Kidney epithelial cell (primary cell): ENCODE measurements around the gene SOX14. TPM values are rescaled to one million over a fixed set of nuclear protein-coding genes. Genes with fewer than 3 reads are reported as not detected.

Source experiments
- DNase-seq: peaks from one replicate; pipeline ENCODE4 v3.0.0-alpha.2; 2010; ENCODE audit warnings: low read depth
- H3K27me3 ChIP-seq: 2 replicates; pipeline ENCODE4 v1.6.0; 2011; ENCODE audit warnings: low read length; ENCODE audit not compliant: control insufficient read depth, insufficient read depth
- H3K36me3 ChIP-seq: 2 replicates; pipeline ENCODE4 v1.5.1; 2011; ENCODE audit warnings: low read length; ENCODE audit not compliant: control insufficient read depth, insufficient read depth
- H3K4me3 ChIP-seq: 2 replicates; pipeline ENCODE4 v1.5.1; 2011; ENCODE audit warnings: low read depth, mild to moderate bottlenecking, control low read depth, low read length
- total RNA-seq: library from RNA; depleted of rRNA; stranded (reverse); fragments of >200 nt; gene quantifications from 2 replicates; pipeline ENCODE4 v1.2.3, GENCODE V29; 2015
- TF ChIP-seq, protein P1 (sequence below): IDR thresholded peaks from 2 replicates; pipeline ENCODE4 v1.5.1; 2011; ENCODE audit warnings: mild to moderate bottlenecking, moderate library complexity, low read length, control low read depth, inconsistent platforms; ENCODE audit not compliant: insufficient read depth, poor library complexity, severe bottlenecking

SOX14 gene
- total RNA-seq: not detected in 2 replicates

DNA sequence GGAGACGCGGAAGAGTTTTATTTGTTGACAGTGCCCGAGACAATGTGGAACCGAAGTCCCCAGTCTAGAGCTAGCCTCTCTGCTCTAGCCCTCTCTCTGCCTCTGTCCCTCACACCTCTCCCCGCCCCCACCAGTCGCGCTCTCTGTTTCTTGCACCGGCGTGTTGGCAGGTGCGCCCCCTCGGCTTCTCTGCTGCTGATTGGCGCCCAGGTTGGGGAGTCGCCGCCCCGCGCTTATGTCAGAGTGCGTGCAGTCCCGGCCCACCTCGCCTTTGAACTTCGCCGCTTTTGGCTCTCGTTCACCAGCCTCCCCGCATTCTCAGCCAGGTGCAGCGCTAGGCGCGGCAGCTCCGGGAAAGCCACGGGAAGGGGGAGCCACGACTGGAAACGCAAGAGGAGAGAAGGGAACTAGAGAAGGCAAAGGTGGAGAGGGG, at the start of gene SOX14:
Gene SOX14 (plus strand): TSS at position 315 of the 433 bp plus-strand sequence. CDS start 470 bp downstream, outside the sequence.
- DNase-seq: no peak
- H3K36me3 ChIP-seq: peaks cover 1% of the 10 kb centered on the region
- TF ChIP-seq, protein P1, sequence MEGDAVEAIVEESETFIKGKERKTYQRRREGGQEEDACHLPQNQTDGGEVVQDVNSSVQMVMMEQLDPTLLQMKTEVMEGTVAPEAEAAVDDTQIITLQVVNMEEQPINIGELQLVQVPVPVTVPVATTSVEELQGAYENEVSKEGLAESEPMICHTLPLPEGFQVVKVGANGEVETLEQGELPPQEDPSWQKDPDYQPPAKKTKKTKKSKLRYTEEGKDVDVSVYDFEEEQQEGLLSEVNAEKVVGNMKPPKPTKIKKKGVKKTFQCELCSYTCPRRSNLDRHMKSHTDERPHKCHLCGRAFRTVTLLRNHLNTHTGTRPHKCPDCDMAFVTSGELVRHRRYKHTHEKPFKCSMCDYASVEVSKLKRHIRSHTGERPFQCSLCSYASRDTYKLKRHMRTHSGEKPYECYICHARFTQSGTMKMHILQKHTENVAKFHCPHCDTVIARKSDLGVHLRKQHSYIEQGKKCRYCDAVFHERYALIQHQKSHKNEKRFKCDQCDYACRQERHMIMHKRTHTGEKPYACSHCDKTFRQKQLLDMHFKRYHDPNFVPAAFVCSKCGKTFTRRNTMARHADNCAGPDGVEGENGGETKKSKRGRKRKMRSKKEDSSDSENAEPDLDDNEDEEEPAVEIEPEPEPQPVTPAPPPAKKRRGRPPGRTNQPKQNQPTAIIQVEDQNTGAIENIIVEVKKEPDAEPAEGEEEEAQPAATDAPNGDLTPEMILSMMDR: no peak
- H3K4me3 ChIP-seq: no peak within 1 kb of the TSS
- H3K27me3 ChIP-seq: peaks cover 93% of the 10 kb centered on the region

DNA sequence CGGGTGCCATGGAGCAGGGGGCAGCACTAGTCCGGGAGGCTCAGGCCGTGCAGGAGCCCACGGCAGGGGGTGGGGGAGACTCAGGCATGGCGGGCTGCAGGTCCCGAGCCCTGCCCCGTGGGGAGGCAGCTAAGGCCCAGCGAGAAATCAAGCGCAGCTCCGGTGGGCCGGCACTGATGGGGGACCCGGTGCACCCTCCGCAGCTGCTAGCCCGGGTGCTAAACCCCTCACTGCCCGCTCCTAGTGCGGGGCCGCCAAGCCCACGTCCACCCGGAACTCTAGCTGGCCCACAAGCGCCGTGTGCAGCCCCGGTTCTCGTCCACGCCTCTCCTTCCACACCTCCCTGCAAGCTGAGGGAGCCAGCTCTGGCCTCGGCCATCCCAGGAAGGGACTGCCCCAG, 49.6 kb upstream of the SOX14 start:
- TF ChIP-seq, protein P1: no peak
- DNase-seq: no peak
- Histone ChIP-seq H3K36me3 (no peaks in the 10 kb centered on the region), H3K27me3 (no peaks in the 10 kb centered on the region), H3K4me3 (no peak overlapping the region)

DNA sequence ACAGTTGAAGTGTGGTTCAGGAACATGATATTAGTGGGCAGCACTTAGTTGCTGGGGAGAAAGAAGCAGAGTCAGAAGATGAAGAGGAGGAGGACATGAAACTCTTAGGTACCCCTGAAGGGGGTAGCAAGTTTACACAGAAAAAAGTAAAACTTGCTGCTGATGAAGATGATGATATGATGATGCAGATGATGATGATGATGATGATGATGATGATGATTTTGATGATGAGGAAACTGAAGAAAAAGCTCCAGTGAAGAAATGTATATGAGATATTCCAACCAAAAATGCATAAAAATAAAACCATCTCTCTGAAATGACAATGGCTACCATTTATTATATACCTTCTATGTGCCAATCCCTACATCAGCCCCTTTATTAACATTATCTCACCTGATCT, 39.9 kb upstream of the SOX14 start:
- TF ChIP-seq, protein P1: no peak
- Histone ChIP-seq H3K4me3 (no peak overlapping the region), H3K36me3 (no peaks in the 10 kb centered on the region), H3K27me3 (no peaks in the 10 kb centered on the region)
- no peak for DNase-seq

DNA sequence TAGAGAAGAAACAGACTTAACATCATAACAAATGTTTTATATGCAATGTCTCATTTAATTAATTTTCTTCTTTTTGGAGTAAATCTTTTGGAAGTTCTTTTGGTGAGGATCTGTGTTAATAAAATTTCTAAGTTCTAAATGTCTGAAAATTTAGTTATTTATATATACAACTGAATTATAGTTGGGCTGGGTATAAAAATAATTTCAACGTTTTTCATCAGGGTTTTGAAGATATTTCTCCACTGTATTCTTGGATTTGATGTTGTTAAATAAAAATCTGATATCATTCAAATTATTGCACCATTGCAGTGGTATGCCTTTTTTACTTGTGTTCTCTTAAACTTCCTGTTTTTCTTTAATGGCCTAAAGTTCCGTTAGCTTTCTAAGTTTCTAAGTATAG, 26.9 kb upstream of the SOX14 start:
- TF ChIP-seq, protein P1: no peak
- no peak for DNase-seq
- Histone ChIP-seq H3K27me3 (no peaks in the 10 kb centered on the region), H3K4me3 (no peak overlapping the region), H3K36me3 (no peaks in the 10 kb centered on the region)

DNA sequence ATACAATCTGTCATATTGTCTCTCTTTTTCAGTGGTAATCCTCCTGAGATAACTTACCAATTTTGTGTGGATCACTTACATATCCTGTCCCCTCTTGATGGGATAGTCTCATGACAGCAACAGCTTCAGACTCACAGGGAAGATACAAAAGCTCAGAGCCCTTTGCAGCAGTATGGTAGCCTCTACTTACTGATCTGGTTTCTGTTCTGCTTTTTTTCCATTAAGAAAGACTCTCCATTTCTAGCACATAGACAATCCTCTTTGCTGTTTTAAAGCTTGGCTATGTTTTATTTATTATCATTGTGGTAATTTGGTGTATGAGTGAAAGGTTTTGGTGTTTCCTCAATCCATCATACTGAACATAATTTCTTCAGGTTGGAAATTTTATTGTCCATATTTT, 25.4 kb upstream of the SOX14 start:
- Histone ChIP-seq H3K36me3 (no peaks in the 10 kb centered on the region), H3K27me3 (no peaks in the 10 kb centered on the region), H3K4me3 (no peak overlapping the region)
- no peak for DNase-seq
- TF ChIP-seq, protein P1: no peak

DNA sequence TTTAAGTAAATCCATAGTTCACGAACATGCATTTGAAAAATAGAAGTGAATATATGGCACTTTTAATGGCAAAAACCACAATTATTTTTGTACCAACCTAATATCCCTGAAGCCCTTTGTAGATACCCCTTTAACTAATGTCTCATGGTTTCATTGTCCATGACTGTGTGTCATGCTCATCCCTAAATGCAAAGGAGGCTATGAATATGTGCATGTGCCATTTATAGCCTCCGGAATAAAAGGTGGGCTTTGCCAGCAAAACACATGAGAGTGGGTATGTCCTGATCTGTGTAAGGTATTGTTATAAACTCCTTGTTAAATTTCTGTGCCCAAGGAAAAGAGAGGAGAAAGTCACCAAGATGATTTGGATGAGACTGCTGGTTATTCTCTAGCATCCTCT, 20.5 kb upstream of the SOX14 start:
- Histone ChIP-seq H3K27me3 (no peaks in the 10 kb centered on the region), H3K36me3 (no peaks in the 10 kb centered on the region), H3K4me3 (no peak overlapping the region)
- no peak for DNase-seq
- TF ChIP-seq, protein P1: no peak
